Gastrocnemius medialis (tissue), 4 donors: ENCODE data around the gene CBX5.

Source experiments
- CTCF ChIP-seq, 5 experiments: fragments of 450-650 bp in 3 of 5; fragments of 200-600 bp in 2 of 5; sonication (generic) in 2 of 5; IDR thresholded peaks in 4 of 5; conservative IDR thresholded peaks in 1 of 5; 1 replicate in 4 of 5; 2 replicates in 1 of 5; pipeline ENCODE4 v1.5.1; 2016 to 2019; ENCODE audit warnings: antibody characterized with exemption in 5 of 5, mild to moderate bottlenecking in 3 of 5, moderate library complexity in 3 of 5
- POLR2A ChIP-seq, 2 donors: fragments of 450-650 bp; IDR thresholded peaks; one replicate each; pipeline ENCODE4 v1.6.1; 2017; ENCODE audit warnings: antibody characterized with exemption in 2 of 2, mild to moderate bottlenecking in 2 of 2, moderate library complexity in 2 of 2

GRCh38 chr12:54265364-54265812 is 14.5 kb downstream of the CBX5 start:
- TF ChIP-seq CTCF (IDR thresholded peaks at IDR 0.05 in 4 of 5, conservative IDR thresholded peaks at IDR 0.05 in 1 of 5) (no peak), POLR2A (IDR thresholded peaks at IDR 0.05) (no peak)
